ENCODE results near the gene PCBP4. TPM values are rescaled to one million over a fixed set of nuclear protein-coding genes. Genes with fewer than 3 reads are reported as not detected.

PCBP4 gene
- total and polyA plus RNA-seq, 2 experiments from 2014 or later: 114 to 226 TPM

GRCh38 chr3:51974277-51974962 lies 7.2 kb upstream of the PCBP4 start:
- DNase-seq (ENCODE audit: low read depth in 1 of 2, low spot score in 1 of 2): peak in 1 of 2 donors; percentile 16
- H3K4me1 ChIP-seq (ENCODE audit: low read depth): peaks cover 21% of the 10 kb centered on the region
- TF ChIP-seq, protein P1, sequence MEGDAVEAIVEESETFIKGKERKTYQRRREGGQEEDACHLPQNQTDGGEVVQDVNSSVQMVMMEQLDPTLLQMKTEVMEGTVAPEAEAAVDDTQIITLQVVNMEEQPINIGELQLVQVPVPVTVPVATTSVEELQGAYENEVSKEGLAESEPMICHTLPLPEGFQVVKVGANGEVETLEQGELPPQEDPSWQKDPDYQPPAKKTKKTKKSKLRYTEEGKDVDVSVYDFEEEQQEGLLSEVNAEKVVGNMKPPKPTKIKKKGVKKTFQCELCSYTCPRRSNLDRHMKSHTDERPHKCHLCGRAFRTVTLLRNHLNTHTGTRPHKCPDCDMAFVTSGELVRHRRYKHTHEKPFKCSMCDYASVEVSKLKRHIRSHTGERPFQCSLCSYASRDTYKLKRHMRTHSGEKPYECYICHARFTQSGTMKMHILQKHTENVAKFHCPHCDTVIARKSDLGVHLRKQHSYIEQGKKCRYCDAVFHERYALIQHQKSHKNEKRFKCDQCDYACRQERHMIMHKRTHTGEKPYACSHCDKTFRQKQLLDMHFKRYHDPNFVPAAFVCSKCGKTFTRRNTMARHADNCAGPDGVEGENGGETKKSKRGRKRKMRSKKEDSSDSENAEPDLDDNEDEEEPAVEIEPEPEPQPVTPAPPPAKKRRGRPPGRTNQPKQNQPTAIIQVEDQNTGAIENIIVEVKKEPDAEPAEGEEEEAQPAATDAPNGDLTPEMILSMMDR (IDR thresholded peaks at IDR 0.05; ENCODE audit: low read depth, low read length): no peak
- H3K4me3 ChIP-seq: peak overlapping the region; percentile 51
- H3K36me3 ChIP-seq: no peaks in the 10 kb centered on the region
- no peaks in the 10 kb centered on the region for H3K27me3 ChIP-seq
- no peak overlapping the region for H3K27ac ChIP-seq
- H3K9me3 ChIP-seq (ENCODE audit: low read depth): no peaks in the 10 kb centered on the region

DNA sequence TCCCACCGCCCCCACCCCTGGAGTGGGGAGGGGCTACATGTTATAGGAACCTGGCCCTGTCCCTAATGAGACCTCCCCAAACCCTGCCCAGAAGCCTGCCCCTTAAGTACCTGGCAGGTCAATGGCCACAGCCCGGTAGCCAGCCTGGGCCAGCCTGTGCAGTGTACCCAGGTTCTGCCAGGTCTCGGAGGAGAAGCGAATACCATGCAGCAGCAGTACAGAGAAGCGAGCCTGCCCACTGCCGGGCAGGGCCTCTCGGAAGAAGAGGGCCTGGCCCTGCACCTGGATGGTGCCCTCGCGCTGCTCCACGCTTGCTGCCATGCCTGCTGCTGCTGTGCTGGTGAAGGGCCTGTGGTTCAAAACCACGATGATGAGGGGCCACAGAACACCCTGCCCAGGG lies 4.1 kb upstream of the PCBP4 start:
- H3K27me3 ChIP-seq: no peaks in the 10 kb centered on the region
- peaks cover 30% of the 10 kb centered on the region for H3K4me1 ChIP-seq (ENCODE audit: low read depth)
- DNase-seq (ENCODE audit: low read depth in 1 of 2, low spot score in 1 of 2): no peak
- H3K27ac ChIP-seq: peak overlapping the region; percentile 24
- TF ChIP-seq, protein P1 (IDR thresholded peaks at IDR 0.05; ENCODE audit: low read depth, low read length): no peak
- H3K36me3 ChIP-seq: no peaks in the 10 kb centered on the region
- H3K4me3 ChIP-seq: no peak overlapping the region
- no peaks in the 10 kb centered on the region for H3K9me3 ChIP-seq (ENCODE audit: low read depth)

DNA sequence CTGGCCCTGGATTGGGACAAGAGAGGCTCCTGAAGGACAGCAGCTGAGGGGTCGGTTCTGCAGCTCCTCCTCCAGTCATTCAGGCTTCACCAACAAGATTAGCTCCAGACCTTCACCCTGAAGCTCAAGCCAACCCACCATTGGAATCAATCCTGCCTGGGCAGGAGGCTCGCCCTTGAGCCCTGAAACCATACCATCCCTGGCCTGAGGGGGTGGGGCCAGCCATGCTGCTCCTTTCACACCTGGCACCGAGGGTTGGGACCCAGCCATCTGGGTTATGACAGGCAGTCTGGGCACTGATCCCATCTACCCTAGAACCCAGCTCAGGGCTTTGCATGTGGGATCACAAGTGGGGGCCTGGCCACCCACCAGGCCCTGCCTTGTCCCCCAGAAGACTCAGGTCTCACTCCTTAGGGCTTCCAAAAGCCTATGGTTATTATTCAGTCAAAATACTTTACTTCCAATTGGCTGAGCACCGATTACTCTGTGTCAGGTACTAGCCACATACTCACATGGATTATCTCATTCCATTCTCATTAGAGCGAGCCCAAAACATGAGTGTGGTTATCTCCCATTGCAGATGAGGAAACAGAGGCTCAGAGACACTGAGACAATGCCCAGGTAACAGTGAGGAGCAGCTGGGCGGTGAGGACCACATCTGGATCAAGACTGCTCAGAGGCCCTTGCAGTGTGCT lies 3.5 kb upstream of the PCBP4 start:
- TF ChIP-seq, protein P1 (IDR thresholded peaks at IDR 0.05; ENCODE audit: low read depth, low read length): no peak
- H3K9me3 ChIP-seq (ENCODE audit: low read depth): no peaks in the 10 kb centered on the region
- peaks cover 28% of the 10 kb centered on the region for H3K4me1 ChIP-seq (ENCODE audit: low read depth)
- H3K27ac ChIP-seq: peak overlapping the region; percentile 24
- H3K4me3 ChIP-seq: no peak overlapping the region
- no peaks in the 10 kb centered on the region for H3K27me3 ChIP-seq
- no peak for DNase-seq (ENCODE audit: low read depth in 1 of 2, low spot score in 1 of 2)
- H3K36me3 ChIP-seq: no peaks in the 10 kb centered on the region

DNA sequence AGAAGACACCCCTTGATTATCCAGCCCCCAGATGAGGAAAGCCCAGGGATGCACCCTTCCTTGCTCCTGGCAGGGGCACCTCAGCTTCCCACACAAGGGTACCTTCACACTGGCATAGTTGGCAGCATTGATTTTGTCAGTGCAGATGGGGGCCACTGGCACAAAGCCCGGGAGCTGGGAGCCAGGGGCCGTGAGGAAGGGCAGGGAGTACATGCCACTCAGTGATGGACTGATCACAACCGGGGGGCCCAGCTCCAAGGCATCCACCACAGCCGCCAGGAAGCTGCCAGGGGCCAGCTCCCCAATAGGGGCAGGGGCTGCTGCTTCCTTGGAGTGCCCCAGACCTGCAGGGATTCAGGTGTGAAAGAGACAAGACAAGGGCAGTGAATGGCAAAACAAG lies 2.6 kb upstream of the PCBP4 start:
- no peaks in the 10 kb centered on the region for H3K9me3 ChIP-seq (ENCODE audit: low read depth)

GRCh38 chr3:51968883-51969678 lies 1.8 kb upstream of the PCBP4 start:
- Histone ChIP-seq H3K27ac (peak overlapping the region; percentile 86), H3K9me3 (ENCODE audit: low read depth) (no peaks in the 10 kb centered on the region), H3K4me1 (ENCODE audit: low read depth) (peaks cover 20% of the 10 kb centered on the region), H3K27me3 (no peaks in the 10 kb centered on the region), H3K36me3 (no peaks in the 10 kb centered on the region), H3K4me3 (no peak overlapping the region)
- no peak for DNase-seq (ENCODE audit: low read depth in 1 of 2, low spot score in 1 of 2)
- TF ChIP-seq, protein P1 (IDR thresholded peaks at IDR 0.05; ENCODE audit: low read depth, low read length): no peak

More for the DNA sequence above, 2.6 kb upstream of the PCBP4 start:
- no peak for DNase-seq (ENCODE audit: low read depth in 1 of 2, low spot score in 1 of 2)
- H3K27me3 ChIP-seq: no peaks in the 10 kb centered on the region
- no peaks in the 10 kb centered on the region for H3K36me3 ChIP-seq
- no peak overlapping the region for H3K27ac ChIP-seq
- TF ChIP-seq, protein P1 (IDR thresholded peaks at IDR 0.05; ENCODE audit: low read depth, low read length): no peak
- H3K4me3 ChIP-seq: no peak overlapping the region
- peaks cover 22% of the 10 kb centered on the region for H3K4me1 ChIP-seq (ENCODE audit: low read depth)

Measured in cardiac muscle cell (in vitro differentiated cells and primary cell).